Measurements from ENCODE around the gene RAP2B. TPM values are rescaled to one million over a fixed set of nuclear protein-coding genes. Genes with fewer than 3 reads are reported as not detected.
"Not testable (repeated sequence)": the region's sequence is repeated elsewhere in the genome, so short reads cannot be mapped to it uniquely, and the experiment has no call there.

RAP2B gene
- total and polyA plus RNA-seq, 10 donors = 5.3 to 31.0 (median 25.2) TPM

DNA sequence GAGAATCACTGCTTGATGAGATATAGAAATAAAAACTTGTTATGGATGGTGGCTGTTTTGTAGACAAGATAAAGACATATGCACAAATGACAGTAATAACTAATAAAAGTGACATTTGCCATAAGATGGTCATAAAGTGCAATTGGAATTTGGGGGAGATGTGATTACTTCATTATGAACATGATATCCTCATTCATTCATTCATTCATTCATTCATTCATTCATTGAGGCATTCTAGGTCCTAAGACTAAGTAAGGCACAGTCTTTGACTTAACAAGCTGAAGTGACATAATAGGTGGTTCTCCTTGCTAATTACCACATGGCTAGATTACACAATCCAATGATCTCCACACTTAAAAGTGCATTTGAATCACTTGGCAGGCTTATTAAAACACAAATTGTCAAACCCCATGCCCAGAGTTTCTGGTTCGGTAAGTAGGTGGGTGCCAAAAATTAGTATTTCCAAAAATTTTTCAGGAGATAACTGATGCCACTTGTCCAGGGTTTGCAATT is 18.9 kb downstream of the RAP2B start:
- Histone ChIP-seq H3K9me3 (no peaks in the 10 kb centered on the region), H3K27me3 (replicated peaks in 1 of 7) (no peaks in the 10 kb centered on the region), H3K36me3 (peaks cover 0 to 10% (median 0%) of the 10 kb centered on the region in 6 donors), H3K4me3 (no peak overlapping the region), H3K4me1 (peaks cover 0 to 4% (median 0%) of the 10 kb centered on the region in 6 donors), H3K27ac (no peak overlapping the region)
- intact Hi-C loops (cut with DNase I; ENCODE audit: low total_unique reads) = no loop called here
- 81 to 97% (median 87%) methylated on average over 1 of the region's 1 CpG for WGBS, 5 donors
- TF ChIP-seq POLR2A (IDR thresholded peaks at IDR 0.05) (no peak), POLR2AphosphoS5 (IDR thresholded peaks at IDR 0.05) (no peak)
- TF ChIP-seq, protein P1, sequence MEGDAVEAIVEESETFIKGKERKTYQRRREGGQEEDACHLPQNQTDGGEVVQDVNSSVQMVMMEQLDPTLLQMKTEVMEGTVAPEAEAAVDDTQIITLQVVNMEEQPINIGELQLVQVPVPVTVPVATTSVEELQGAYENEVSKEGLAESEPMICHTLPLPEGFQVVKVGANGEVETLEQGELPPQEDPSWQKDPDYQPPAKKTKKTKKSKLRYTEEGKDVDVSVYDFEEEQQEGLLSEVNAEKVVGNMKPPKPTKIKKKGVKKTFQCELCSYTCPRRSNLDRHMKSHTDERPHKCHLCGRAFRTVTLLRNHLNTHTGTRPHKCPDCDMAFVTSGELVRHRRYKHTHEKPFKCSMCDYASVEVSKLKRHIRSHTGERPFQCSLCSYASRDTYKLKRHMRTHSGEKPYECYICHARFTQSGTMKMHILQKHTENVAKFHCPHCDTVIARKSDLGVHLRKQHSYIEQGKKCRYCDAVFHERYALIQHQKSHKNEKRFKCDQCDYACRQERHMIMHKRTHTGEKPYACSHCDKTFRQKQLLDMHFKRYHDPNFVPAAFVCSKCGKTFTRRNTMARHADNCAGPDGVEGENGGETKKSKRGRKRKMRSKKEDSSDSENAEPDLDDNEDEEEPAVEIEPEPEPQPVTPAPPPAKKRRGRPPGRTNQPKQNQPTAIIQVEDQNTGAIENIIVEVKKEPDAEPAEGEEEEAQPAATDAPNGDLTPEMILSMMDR (IDR thresholded peaks at IDR 0.05 in 8 of 11, conservative IDR thresholded peaks at IDR 0.05 in 3 of 11) = no peak
- no peak for DNase-seq

DNA sequence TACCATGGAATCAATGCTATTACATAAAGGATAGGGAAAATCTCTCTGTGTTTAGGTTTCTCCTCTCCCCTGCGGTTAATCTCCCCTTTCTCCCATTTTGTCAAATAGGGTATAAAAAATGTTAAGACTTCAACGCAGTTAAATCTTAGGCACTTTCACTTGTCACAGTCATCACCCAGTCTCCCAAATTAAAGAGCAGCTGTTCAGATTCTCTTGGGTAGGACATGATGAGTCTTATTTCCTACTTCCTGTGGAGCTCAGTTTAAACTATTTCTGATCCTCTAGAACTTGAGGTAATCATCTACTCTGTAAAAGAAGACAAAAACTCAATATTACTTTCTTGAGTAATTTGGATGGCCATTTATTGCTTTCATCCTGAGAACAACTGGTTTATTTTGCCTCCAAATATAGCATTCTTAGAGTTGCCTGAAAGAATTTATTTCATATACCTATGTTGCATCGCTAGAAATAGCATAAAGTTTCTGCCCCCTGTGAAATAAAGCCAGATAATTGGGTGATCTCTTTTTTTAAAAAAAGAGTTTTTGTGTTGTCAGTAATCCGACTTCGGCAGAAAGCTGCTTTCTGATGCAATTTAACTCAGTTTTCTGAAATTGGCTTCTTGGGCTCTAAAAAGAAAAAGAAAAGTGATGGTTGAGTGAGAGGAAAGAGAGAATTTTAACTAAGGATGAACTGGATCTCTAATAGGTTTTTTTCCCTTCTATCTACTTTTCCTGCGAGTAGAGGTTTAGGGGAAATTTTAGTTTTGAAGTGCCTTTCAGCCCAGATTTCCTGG is 20.7 kb downstream of the RAP2B start:
- no peak for DNase-seq
- H3K27me3 ChIP-seq (replicated peaks in 1 of 7) = no peaks in the 10 kb centered on the region
- H3K4me3 ChIP-seq = no peak overlapping the region
- TF ChIP-seq, protein P1 (IDR thresholded peaks at IDR 0.05 in 8 of 11, conservative IDR thresholded peaks at IDR 0.05 in 3 of 11) = no peak
- TF ChIP-seq POLR2A (IDR thresholded peaks at IDR 0.05) (no peak), POLR2AphosphoS5 (IDR thresholded peaks at IDR 0.05) (no peak)
- no peaks in the 10 kb centered on the region for H3K9me3 ChIP-seq
- H3K36me3 ChIP-seq = peaks cover 0 to 10% (median 0%) of the 10 kb centered on the region in 6 donors
- 85 to 92% (median 91%) methylated on average over 6 of the region's 6 CpGs for WGBS, 5 donors
- H3K4me1 ChIP-seq = peaks cover 0 to 4% (median 0%) of the 10 kb centered on the region in 6 donors
- intact Hi-C loops (cut with DNase I; ENCODE audit: low total_unique reads) = no loop called here
- H3K27ac ChIP-seq = no peak overlapping the region

DNA sequence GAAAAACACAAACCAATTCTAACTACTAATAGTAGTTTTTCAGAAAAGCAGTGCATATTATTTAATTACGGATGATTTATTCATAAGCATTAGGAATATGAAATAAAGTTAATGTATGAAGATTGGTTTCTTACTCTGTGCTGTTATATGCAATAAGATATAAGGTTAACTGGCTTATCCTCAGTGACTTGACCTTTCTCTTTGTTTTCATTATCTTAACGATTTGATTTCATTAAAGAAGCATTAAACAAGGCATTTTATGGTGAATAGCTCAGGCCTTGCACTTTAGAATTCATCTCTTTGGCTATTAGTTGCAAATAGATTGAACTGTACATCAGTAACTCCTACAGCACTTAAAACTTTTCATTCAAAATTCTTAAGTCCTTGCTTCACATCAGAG is 28.9 kb downstream of the RAP2B start:
- no peak overlapping the region for H3K4me3 ChIP-seq
- no peak overlapping the region for H3K27ac ChIP-seq
- no peaks in the 10 kb centered on the region for H3K9me3 ChIP-seq
- DNase-seq = no peak
- TF ChIP-seq POLR2A (IDR thresholded peaks at IDR 0.05) = no peak
- TF ChIP-seq, protein P1 (IDR thresholded peaks at IDR 0.05 in 8 of 11, conservative IDR thresholded peaks at IDR 0.05 in 3 of 11) = no peak
- TF ChIP-seq POLR2AphosphoS5 (IDR thresholded peaks at IDR 0.05) = no peak
- H3K27me3 ChIP-seq (replicated peaks in 1 of 7) = no peaks in the 10 kb centered on the region
- 83 to 84% (median 83%) methylated on average over 2 of the region's 2 CpGs for WGBS, 5 donors
- no peaks in the 10 kb centered on the region for H3K4me1 ChIP-seq
- intact Hi-C loops (cut with DNase I; ENCODE audit: low total_unique reads) = no loop called here
- H3K36me3 ChIP-seq = no peaks in the 10 kb centered on the region

DNA sequence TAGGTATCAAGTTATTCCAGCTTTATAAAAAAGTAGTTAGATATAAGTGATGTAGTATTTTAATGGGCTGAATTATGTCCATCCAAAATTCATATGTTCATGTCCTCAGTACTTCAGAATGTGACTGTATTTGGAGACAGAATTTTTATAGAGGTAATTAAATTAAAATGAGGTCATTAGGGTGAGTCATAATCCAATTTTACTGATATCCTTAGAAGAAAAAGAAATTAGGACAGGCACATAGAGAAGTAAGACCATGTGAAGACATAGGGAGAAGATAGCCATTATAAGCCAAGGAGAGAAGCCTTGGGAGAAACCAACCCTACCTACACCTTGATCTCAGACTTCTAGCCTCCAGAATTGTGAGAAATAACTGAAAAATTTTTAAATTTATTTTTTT is 30.3 kb downstream of the RAP2B start:
- Histone ChIP-seq H3K27me3 (replicated peaks in 1 of 7) (no peaks in the 10 kb centered on the region), H3K4me1 (no peaks in the 10 kb centered on the region), H3K36me3 (no peaks in the 10 kb centered on the region), H3K9me3 (no peaks in the 10 kb centered on the region), H3K4me3 (no peak overlapping the region), H3K27ac (no peak overlapping the region)
- TF ChIP-seq POLR2AphosphoS5 (IDR thresholded peaks at IDR 0.05) = no peak
- no peak for TF ChIP-seq POLR2A (IDR thresholded peaks at IDR 0.05)
- TF ChIP-seq, protein P1 (IDR thresholded peaks at IDR 0.05 in 8 of 11, conservative IDR thresholded peaks at IDR 0.05 in 3 of 11) = no peak
- no peak for DNase-seq
- intact Hi-C loops (cut with DNase I; ENCODE audit: low total_unique reads) = no loop called here

DNA sequence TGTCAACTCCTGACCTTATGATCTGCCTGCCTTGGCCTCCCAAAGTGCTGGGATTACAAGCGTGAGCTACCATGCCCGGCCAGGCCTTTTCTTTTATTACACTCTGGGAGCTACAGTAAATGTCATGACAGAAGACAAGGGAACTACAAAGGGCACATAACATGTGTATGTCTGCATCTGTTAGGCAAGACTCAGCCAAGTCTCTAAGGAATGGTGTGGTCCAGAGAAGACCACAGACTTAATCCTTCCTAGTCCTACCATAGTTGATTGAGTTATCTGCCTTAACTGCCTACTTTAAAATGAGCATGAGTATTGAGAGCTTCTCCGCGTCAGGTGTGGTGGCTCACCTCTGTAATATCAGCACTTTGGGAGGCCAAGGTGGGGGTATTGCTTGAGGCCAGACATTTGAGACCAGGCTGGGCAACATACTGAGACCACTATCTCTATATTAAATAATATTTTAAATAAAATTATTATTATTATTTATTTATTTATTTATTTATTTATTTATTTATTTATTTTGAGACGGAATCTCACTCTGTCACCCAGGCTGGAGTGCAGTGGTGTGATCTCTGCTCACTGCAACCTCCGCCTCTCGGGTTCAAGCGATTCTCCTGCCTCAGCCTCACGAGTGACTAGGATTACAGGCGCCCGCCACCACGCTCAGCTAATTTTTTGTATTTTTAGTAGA is 31.9 kb downstream of the RAP2B start:
- H3K4me1 ChIP-seq; DNase-seq; H3K27ac ChIP-seq; intact Hi-C loops (cut with DNase I; ENCODE audit: low total_unique reads); H3K27me3 ChIP-seq (replicated peaks in 1 of 7); H3K9me3 ChIP-seq; H3K4me3 ChIP-seq; H3K36me3 ChIP-seq: not testable (repeated sequence)
- 96 to 98% (median 96%) methylated on average over 12 of the region's 12 CpGs for WGBS, 5 donors
